ENCODE data around the gene OR8D2. TPM values are rescaled to one million over a fixed set of nuclear protein-coding genes. Genes with fewer than 3 reads are reported as not detected.

The OR8D2 gene
- total RNA-seq, 1 donor from 2014 or later: not detected

DNA sequence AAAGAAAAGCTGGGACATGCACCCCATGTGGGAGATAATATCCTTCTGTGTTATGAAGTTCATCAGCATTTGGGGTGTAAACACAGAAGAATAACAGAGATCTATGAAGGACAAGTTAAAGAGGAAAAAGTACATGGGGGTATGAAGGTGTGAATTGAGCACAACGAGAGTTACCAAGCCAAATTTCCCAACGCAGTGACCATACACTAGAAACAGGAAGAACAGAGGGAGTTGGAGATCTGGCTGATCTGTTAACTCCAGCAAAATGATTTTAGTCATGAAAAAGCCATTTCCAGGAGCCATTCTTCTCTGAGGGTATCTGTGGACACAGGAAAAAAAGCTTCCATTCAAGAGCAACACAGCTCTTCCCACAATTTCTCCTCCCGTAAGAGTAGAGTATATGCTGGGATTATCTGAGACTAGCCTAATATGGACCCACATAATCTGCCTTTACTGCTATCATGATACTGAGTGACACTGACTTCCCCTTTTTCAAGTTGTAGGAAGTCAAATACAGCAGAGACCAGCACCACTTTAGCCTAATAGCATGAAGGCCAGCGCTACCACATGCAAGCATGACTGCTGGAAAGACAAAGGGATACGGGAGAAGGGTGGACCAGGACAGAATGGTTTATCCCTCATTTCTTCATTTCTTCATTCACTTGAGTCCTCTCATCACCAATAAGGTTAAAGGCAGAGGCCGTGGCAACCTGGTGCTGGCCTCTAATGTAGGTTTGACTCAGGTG, 19.6 kb upstream of the OR8D2 start:
- Histone ChIP-seq H3K4me1 (no peaks in the 10 kb centered on the region), H3K4me3 (no peak overlapping the region), H3K36me3 (no peaks in the 10 kb centered on the region), H3K27me3 (no peaks in the 10 kb centered on the region), H3K27ac (no peak overlapping the region), H3K9me3 (no peaks in the 10 kb centered on the region)
- TF ChIP-seq, protein P1, sequence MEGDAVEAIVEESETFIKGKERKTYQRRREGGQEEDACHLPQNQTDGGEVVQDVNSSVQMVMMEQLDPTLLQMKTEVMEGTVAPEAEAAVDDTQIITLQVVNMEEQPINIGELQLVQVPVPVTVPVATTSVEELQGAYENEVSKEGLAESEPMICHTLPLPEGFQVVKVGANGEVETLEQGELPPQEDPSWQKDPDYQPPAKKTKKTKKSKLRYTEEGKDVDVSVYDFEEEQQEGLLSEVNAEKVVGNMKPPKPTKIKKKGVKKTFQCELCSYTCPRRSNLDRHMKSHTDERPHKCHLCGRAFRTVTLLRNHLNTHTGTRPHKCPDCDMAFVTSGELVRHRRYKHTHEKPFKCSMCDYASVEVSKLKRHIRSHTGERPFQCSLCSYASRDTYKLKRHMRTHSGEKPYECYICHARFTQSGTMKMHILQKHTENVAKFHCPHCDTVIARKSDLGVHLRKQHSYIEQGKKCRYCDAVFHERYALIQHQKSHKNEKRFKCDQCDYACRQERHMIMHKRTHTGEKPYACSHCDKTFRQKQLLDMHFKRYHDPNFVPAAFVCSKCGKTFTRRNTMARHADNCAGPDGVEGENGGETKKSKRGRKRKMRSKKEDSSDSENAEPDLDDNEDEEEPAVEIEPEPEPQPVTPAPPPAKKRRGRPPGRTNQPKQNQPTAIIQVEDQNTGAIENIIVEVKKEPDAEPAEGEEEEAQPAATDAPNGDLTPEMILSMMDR (IDR thresholded peaks at IDR 0.05): no peak
- DNase-seq (ENCODE audit: low spot score in 2 of 2): no peak
- intact Hi-C loops (cut with DNase I): no loop called here

DNA sequence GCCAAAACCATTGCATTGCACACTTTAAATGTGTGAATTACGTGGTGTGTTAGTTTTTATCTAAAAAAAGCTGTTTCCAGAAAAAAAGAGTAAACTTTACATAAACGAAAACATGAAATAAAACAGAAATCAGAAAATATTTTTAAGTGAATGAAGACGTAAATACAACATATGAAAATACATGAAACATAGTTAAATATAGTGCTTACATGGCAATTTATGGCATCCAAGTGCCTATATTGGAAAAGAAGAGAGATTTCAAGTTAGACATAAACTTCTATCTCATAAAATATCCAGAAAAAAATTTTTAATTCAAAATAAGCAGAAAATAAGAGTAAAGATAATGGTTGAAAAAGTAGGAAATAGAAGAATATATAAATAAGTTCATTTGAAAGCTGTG, 11.9 kb upstream of the OR8D2 start:
- no peaks in the 10 kb centered on the region for H3K9me3 ChIP-seq
- H3K27me3 ChIP-seq: no peaks in the 10 kb centered on the region
- H3K4me3 ChIP-seq: no peak overlapping the region
- DNase-seq (ENCODE audit: low spot score in 2 of 2): no peak
- TF ChIP-seq, protein P1 (IDR thresholded peaks at IDR 0.05): no peak
- H3K36me3 ChIP-seq: no peaks in the 10 kb centered on the region
- intact Hi-C loops (cut with DNase I): no loop called here
- no peaks in the 10 kb centered on the region for H3K4me1 ChIP-seq
- no peak overlapping the region for H3K27ac ChIP-seq

DNA sequence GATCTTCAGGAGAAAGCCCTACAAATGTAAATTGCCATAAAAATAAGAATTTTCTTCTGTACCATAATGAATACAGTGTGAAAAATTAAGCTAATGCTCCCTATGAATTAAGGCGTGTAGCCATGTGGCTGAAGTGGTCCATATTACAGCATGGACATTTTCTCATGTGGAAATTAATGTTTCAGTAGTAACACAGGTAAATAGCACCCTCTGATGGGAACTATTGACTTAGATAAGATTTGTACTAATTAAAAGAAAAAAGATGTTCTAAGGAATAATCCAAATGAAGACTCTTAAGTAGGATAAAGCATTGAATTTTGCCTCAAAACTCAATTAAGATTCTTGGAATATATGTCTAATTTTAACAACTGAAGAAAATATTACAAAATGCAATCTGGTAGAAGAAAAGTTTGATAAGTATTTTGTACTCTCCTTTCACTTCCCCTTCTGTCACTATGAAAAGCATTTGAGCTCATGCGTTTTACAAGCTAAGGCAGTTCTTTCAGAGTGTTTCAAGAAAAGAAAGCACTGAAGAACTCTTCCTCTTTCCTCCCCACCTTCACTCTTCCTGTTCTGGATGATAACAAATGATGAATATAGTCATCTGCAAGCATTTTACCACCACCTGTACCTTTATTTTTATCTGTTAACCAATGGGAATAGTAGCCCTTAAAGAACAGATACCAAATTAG, 9.9 kb upstream of the OR8D2 start:
- no peak for DNase-seq (ENCODE audit: low spot score in 2 of 2)
- no peaks in the 10 kb centered on the region for H3K4me1 ChIP-seq
- H3K36me3 ChIP-seq: no peaks in the 10 kb centered on the region
- H3K4me3 ChIP-seq: no peak overlapping the region
- TF ChIP-seq, protein P1 (IDR thresholded peaks at IDR 0.05): peak in 2 of 3 experiments; percentile 8 to 14
- H3K27ac ChIP-seq: no peak overlapping the region
- H3K27me3 ChIP-seq: no peaks in the 10 kb centered on the region
- no peaks in the 10 kb centered on the region for H3K9me3 ChIP-seq
- intact Hi-C loops (cut with DNase I): loop anchor here (2.0 kb wide), 1 partner anchor 259 kb away; no protein-coding TSS in a partner anchor

DNA sequence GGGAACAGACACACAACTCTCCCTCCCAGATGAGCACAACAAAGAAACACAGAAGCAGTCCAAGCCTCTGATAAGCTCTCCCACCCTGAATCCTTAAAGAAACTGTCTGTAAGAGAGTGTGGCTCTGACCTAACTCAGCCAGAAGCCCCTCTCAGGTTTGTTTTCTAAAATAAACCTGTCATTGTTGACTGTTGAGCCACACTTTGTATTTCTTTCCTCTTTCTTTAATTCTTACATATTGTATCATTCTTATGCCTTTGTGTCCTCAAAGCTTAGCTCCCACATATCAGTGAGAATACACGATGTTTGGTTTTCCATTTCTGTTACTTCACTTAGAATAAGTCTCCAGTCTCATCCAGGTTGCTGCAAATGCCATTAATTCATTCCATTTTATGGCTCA, 7.8 kb upstream of the OR8D2 start:
- Histone ChIP-seq H3K4me3 (no peak overlapping the region), H3K9me3 (no peaks in the 10 kb centered on the region), H3K4me1 (no peaks in the 10 kb centered on the region), H3K36me3 (no peaks in the 10 kb centered on the region), H3K27ac (no peak overlapping the region), H3K27me3 (no peaks in the 10 kb centered on the region)
- DNase-seq (ENCODE audit: low spot score in 2 of 2): no peak
- intact Hi-C loops (cut with DNase I): loop anchor here (2.0 kb wide), 1 partner anchor 257 kb away; no protein-coding TSS in a partner anchor
- TF ChIP-seq, protein P1 (IDR thresholded peaks at IDR 0.05): no peak

DNA sequence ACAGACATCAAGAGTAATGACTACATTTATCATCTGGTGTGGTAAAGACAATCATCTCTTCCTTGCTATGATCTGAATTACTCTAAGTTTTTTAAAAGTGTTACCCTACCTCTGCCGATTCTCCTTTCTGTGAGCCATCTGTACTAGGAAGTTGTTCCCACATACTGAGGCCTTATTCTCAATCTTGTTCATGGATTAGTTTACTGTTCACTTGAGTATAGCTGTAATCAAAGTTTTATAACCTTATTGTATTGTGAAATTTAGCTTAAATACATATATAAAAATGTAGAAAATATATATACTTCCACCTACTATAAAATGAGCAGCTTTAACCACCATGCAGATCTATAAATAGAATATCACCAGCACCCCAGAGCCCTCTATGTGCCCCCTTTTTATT, 2.4 kb upstream of the OR8D2 start:
- DNase-seq (ENCODE audit: low spot score in 2 of 2): no peak
- no peaks in the 10 kb centered on the region for H3K27me3 ChIP-seq
- no peaks in the 10 kb centered on the region for H3K4me1 ChIP-seq
- H3K9me3 ChIP-seq: no peaks in the 10 kb centered on the region
- H3K4me3 ChIP-seq: no peak overlapping the region
- TF ChIP-seq, protein P1 (IDR thresholded peaks at IDR 0.05): no peak
- no peak overlapping the region for H3K27ac ChIP-seq
- no peaks in the 10 kb centered on the region for H3K36me3 ChIP-seq
- intact Hi-C loops (cut with DNase I): no loop called here

Measured in ascending aorta (tissue), 2 donors.